ENCODE results near the gene GSKIP. TPM values are rescaled to one million over a fixed set of nuclear protein-coding genes. Genes with fewer than 3 reads are reported as not detected.

The GSKIP gene
- total and polyA plus RNA-seq, 2 experiments from 2014 or later = 34.0 to 46.6 TPM

- Histone ChIP-seq H4K20me1 (ENCODE audit: insufficient read depth, poor library complexity, severe bottlenecking) (no peaks in the 10 kb centered on the region), H2AFZ (no peak overlapping the region), H3K4me1 (ENCODE audit: insufficient read depth) (no peaks in the 10 kb centered on the region), H3K9me3 (ENCODE audit: low read depth) (no peaks in the 10 kb centered on the region), H3K79me2 (no peaks in the 10 kb centered on the region), H3K9me2 (replicated peaks; ENCODE audit: insufficient read depth) (no peaks in the 10 kb centered on the region), H3K4me3 (no peak overlapping the region), H3K4me2 (no peak overlapping the region), H3K27me3 (no peaks in the 10 kb centered on the region), H3K27ac (no peak overlapping the region), H3K36me3 (replicated peaks; ENCODE audit: insufficient read depth, low read depth) (no peaks in the 10 kb centered on the region)
- WGBS (ENCODE audit: low lambda C conversion rate, missing lambda C conversion rate) = 94% methylated on average over 8 of the region's 8 CpGs
- DNase-seq (ENCODE audit: low spot score) = no peak
- TF ChIP-seq CTCF (IDR thresholded peaks at IDR 0.05; ENCODE audit: poor library complexity) (no peak), EZH2phosphoT487 (IDR thresholded peaks at IDR 0.05; ENCODE audit: low read depth, severe bottlenecking, unreplicated experiment) (no peak), EZH2 (IDR thresholded peaks at IDR 0.05; ENCODE audit: borderline replicate concordance) (no peak)
Measured at GRCh38 chr14:96398432-96398831, 35.1 kb downstream of the GSKIP start.

- TF ChIP-seq EZH2phosphoT487 (IDR thresholded peaks at IDR 0.05; ENCODE audit: low read depth, severe bottlenecking, unreplicated experiment) (no peak), CTCF (IDR thresholded peaks at IDR 0.05; ENCODE audit: poor library complexity) (no peak)
- no peak overlapping the region for H3K4me2 ChIP-seq
- WGBS (ENCODE audit: low lambda C conversion rate, missing lambda C conversion rate) = 89% methylated on average over 5 of the region's 5 CpGs
Measured at GRCh38 chr14:96398921-96399320, 35.6 kb downstream of the GSKIP start.

GRCh38 chr14:96399405-96399804 is 36.1 kb downstream of the GSKIP start:
- Histone ChIP-seq H3K4me2 (no peak overlapping the region), H3K27me3 (no peaks in the 10 kb centered on the region), H3K27ac (no peak overlapping the region), H3K4me1 (ENCODE audit: insufficient read depth) (no peaks in the 10 kb centered on the region), H3K9me3 (ENCODE audit: low read depth) (no peaks in the 10 kb centered on the region), H3K79me2 (no peaks in the 10 kb centered on the region), H4K20me1 (ENCODE audit: insufficient read depth, poor library complexity, severe bottlenecking) (no peaks in the 10 kb centered on the region), H2AFZ (no peak overlapping the region), H3K4me3 (no peak overlapping the region), H3K9me2 (replicated peaks; ENCODE audit: insufficient read depth) (no peaks in the 10 kb centered on the region), H3K36me3 (replicated peaks; ENCODE audit: insufficient read depth, low read depth) (no peaks in the 10 kb centered on the region)
- DNase-seq (ENCODE audit: low spot score) = no peak
- TF ChIP-seq EZH2phosphoT487 (IDR thresholded peaks at IDR 0.05; ENCODE audit: low read depth, severe bottlenecking, unreplicated experiment) = no peak
- no peak for TF ChIP-seq EZH2 (IDR thresholded peaks at IDR 0.05; ENCODE audit: borderline replicate concordance)
- no peak for TF ChIP-seq CTCF (IDR thresholded peaks at IDR 0.05; ENCODE audit: poor library complexity)
- WGBS (ENCODE audit: low lambda C conversion rate, missing lambda C conversion rate) = 83% methylated on average over 9 of the region's 9 CpGs

More at GRCh38 chr14:96398921-96399320, 35.6 kb downstream of the GSKIP start:
- Histone ChIP-seq H3K27ac (no peak overlapping the region), H3K9me3 (ENCODE audit: low read depth) (no peaks in the 10 kb centered on the region), H4K20me1 (ENCODE audit: insufficient read depth, poor library complexity, severe bottlenecking) (no peaks in the 10 kb centered on the region), H3K79me2 (no peaks in the 10 kb centered on the region), H3K27me3 (no peaks in the 10 kb centered on the region), H2AFZ (no peak overlapping the region), H3K4me3 (no peak overlapping the region), H3K4me1 (ENCODE audit: insufficient read depth) (no peaks in the 10 kb centered on the region), H3K9me2 (replicated peaks; ENCODE audit: insufficient read depth) (no peaks in the 10 kb centered on the region), H3K36me3 (replicated peaks; ENCODE audit: insufficient read depth, low read depth) (no peaks in the 10 kb centered on the region)
- no peak for DNase-seq (ENCODE audit: low spot score)

GRCh38 chr14:96400495-96400894 is 37.2 kb downstream of the GSKIP start:
- no peak overlapping the region for H3K4me3 ChIP-seq

More at GRCh38 chr14:96400495-96400894, 37.2 kb downstream of the GSKIP start:
- no peak overlapping the region for H3K27ac ChIP-seq
- TF ChIP-seq CTCF (IDR thresholded peaks at IDR 0.05; ENCODE audit: poor library complexity) (no peak), EZH2phosphoT487 (IDR thresholded peaks at IDR 0.05; ENCODE audit: low read depth, severe bottlenecking, unreplicated experiment) (no peak), EZH2 (IDR thresholded peaks at IDR 0.05; ENCODE audit: borderline replicate concordance) (no peak)
- H3K9me3 ChIP-seq (ENCODE audit: low read depth) = no peaks in the 10 kb centered on the region
- H3K36me3 ChIP-seq (replicated peaks; ENCODE audit: insufficient read depth, low read depth) = no peaks in the 10 kb centered on the region
- H3K4me1 ChIP-seq (ENCODE audit: insufficient read depth) = no peaks in the 10 kb centered on the region
- H4K20me1 ChIP-seq (ENCODE audit: insufficient read depth, poor library complexity, severe bottlenecking) = no peaks in the 10 kb centered on the region
- no peaks in the 10 kb centered on the region for H3K79me2 ChIP-seq
- no peaks in the 10 kb centered on the region for H3K27me3 ChIP-seq
- no peak overlapping the region for H2AFZ ChIP-seq
- 92% methylated on average over 5 of the region's 5 CpGs for WGBS (ENCODE audit: low lambda C conversion rate, missing lambda C conversion rate)
- no peak for DNase-seq (ENCODE audit: low spot score)
- no peaks in the 10 kb centered on the region for H3K9me2 ChIP-seq (replicated peaks; ENCODE audit: insufficient read depth)
- H3K4me2 ChIP-seq = no peak overlapping the region
